Liver (tissue), 9 donors: ENCODE results near the gene POU3F3. TPM values are rescaled to one million over a fixed set of nuclear protein-coding genes. Genes with fewer than 3 reads are reported as not detected.
A peak's percentile ranks its signal among the peaks of the same experiment; 100 is the strongest.

Experiments used
- DNase-seq: peaks from one replicate; pipeline ENCODE4 v3.0.0-alpha.2; 2017; ENCODE audit warnings: low spot score
- H3K27ac ChIP-seq, 2 donors: one replicate each; pipeline ENCODE4 v1.7.0; 2013; ENCODE audit warnings: inconsistent platforms in 2 of 2, low read length in 2 of 2, control low read depth in 1 of 2, low read depth in 1 of 2, mild to moderate bottlenecking in 1 of 2
- H3K27me3 ChIP-seq, 4 donors: one replicate each; pipeline versions ENCODE4 v1.6.1 to v1.7.0; 2013; ENCODE audit warnings: low read length in 3 of 4, inconsistent platforms in 1 of 4, mild to moderate bottlenecking in 1 of 4, moderate library complexity in 1 of 4; ENCODE audit not compliant: control insufficient read depth in 4 of 4, insufficient read depth in 4 of 4
- H3K36me3 ChIP-seq, 4 donors: one replicate each; pipeline versions ENCODE4 v1.6.1 to v1.7.0; 2013; ENCODE audit warnings: low read length in 3 of 4, mild to moderate bottlenecking in 3 of 4, low read depth in 1 of 4, moderate library complexity in 1 of 4; ENCODE audit not compliant: control insufficient read depth in 4 of 4, insufficient read depth in 3 of 4
- H3K4me1 ChIP-seq, 4 donors: one replicate each; pipeline versions ENCODE4 v1.6.1 to v1.7.0; 2013; ENCODE audit warnings: low read length in 3 of 4, mild to moderate bottlenecking in 3 of 4, moderate library complexity in 1 of 4; ENCODE audit not compliant: control insufficient read depth in 4 of 4, insufficient read depth in 4 of 4
- H3K4me3 ChIP-seq, 3 donors: one replicate each; pipeline versions ENCODE4 v1.6.1 to v1.7.0; 2013; ENCODE audit warnings: low read length in 3 of 3, control low read depth in 1 of 3, low read depth in 1 of 3, mild to moderate bottlenecking in 1 of 3
- H3K9ac ChIP-seq, 2 donors: one replicate each; pipeline ENCODE4 v1.7.0; 2013; ENCODE audit warnings: low read length in 2 of 2, mild to moderate bottlenecking in 2 of 2, moderate library complexity in 2 of 2, control low read depth in 1 of 2, low read depth in 1 of 2
- H3K9me3 ChIP-seq, 4 donors: one replicate each; pipeline versions ENCODE4 v1.6.1 to v1.7.0; 2013; ENCODE audit warnings: low read length in 3 of 4; ENCODE audit not compliant: control insufficient read depth in 4 of 4
- EGR1 ChIP-seq, 2 donors: IDR thresholded peaks; 2 replicates each; pipeline ENCODE4 v1.6.1; 2016 to 2018; ENCODE audit warnings: antibody characterized with exemption in 2 of 2, low read depth in 2 of 2
- FOXA1 ChIP-seq: IDR thresholded peaks from 2 replicates; pipeline ENCODE4 v1.6.1; 2016; ENCODE audit warnings: antibody characterized with exemption
- FOXA2 ChIP-seq: IDR thresholded peaks from 2 replicates; pipeline ENCODE4 v1.6.1; 2016; ENCODE audit warnings: antibody characterized with exemption
- GABPA ChIP-seq, 2 donors: IDR thresholded peaks in 1 of 2; conservative IDR thresholded peaks in 1 of 2; 2 replicates each; pipeline ENCODE4 v1.6.1; 2016; ENCODE audit warnings: antibody characterized with exemption in 2 of 2, mild to moderate bottlenecking in 1 of 2, moderate library complexity in 1 of 2
- HNF4A ChIP-seq, 2 donors: conservative IDR thresholded peaks; 2 replicates each; pipeline ENCODE4 v1.6.1; 2016; ENCODE audit warnings: antibody characterized with exemption in 2 of 2, mild to moderate bottlenecking in 2 of 2
- HNF4G ChIP-seq: IDR thresholded peaks from 2 replicates; pipeline ENCODE4 v1.6.1; 2016; ENCODE audit warnings: antibody characterized with exemption
- JUND ChIP-seq, 2 donors: IDR thresholded peaks; 2 replicates each; pipeline ENCODE4 v1.6.1; 2016; ENCODE audit warnings: antibody characterized with exemption in 2 of 2
- MAX ChIP-seq: IDR thresholded peaks from 2 replicates; pipeline ENCODE4 v1.6.1; 2016; ENCODE audit warnings: antibody characterized with exemption
- NR2F2 ChIP-seq: IDR thresholded peaks from 2 replicates; pipeline ENCODE4 v1.6.1; 2016; ENCODE audit warnings: antibody characterized with exemption
- RAD21 ChIP-seq, 2 donors: IDR thresholded peaks; 2 replicates each; pipeline ENCODE4 v1.6.1; 2016; ENCODE audit warnings: antibody characterized with exemption in 2 of 2, mild to moderate bottlenecking in 2 of 2
- SP1 ChIP-seq: IDR thresholded peaks from 2 replicates; pipeline ENCODE4 v1.6.1; 2018; ENCODE audit warnings: antibody characterized with exemption, mild to moderate bottlenecking
- TAF1 ChIP-seq: conservative IDR thresholded peaks from 2 replicates; pipeline ENCODE4 v1.6.1; 2016; ENCODE audit warnings: antibody characterized with exemption, mild to moderate bottlenecking
- YY1 ChIP-seq: IDR thresholded peaks from 2 replicates; pipeline ENCODE4 v1.6.1; 2016; ENCODE audit warnings: antibody characterized with exemption, mild to moderate bottlenecking
- WGBS: extraction: QIAGEN DNeasy Blood & Tissue Kit; methylation state at CpG from one replicate; pipeline ENCODE4 v1.1.7; 2013; 5-methylcytosine and 5-hydroxymethylcytosine counted together
- polyA plus RNA-seq, 2 donors: library from polyadenylated mRNA; stranded (reverse) in 1 of 2; unstranded in 1 of 2; fragments of 200-250 nt in 1 of 2; fragments of >200 nt in 1 of 2; fragmentation: Nextera tagmentation in 1 of 2; extraction: Ambion mirVana in 1 of 2; gene quantifications; one replicate each; pipeline versions ENCODE4 v1.2.1 to v1.2.3, GENCODE V29; 2013 to 2015
- total RNA-seq, 2 donors: library from RNA; depleted of rRNA; stranded (reverse); fragments of >200 nt; gene quantifications; one replicate each; pipeline ENCODE4 v1.2.3, GENCODE V29; 2014
- TF ChIP-seq, protein P1 (sequence below): fragments of 150-350 bp; IDR thresholded peaks from 2 replicates; pipeline ENCODE4 v1.5.1; 2017; ENCODE audit warnings: improper control_type of control experiment, low read depth, low read length; ENCODE audit not compliant: missing input control
- TF ChIP-seq, protein P2 (sequence below): IDR thresholded peaks from 2 replicates; pipeline ENCODE4 v1.6.1; 2016; ENCODE audit warnings: antibody characterized with exemption
- TF ChIP-seq, protein P3 (sequence below): IDR thresholded peaks from 2 replicates; pipeline ENCODE4 v1.6.1; 2016; ENCODE audit warnings: antibody characterized with exemption
- donor health status: healthy.
- donor health status: healthy.
- donor health status: healthy.
- donor health status: healthy.
- donor health status: healthy.

The POU3F3 gene
- total and polyA plus RNA-seq, 4 donors = not detected

- Histone ChIP-seq H3K4me1 (peaks cover 3 to 21% (median 13%) of the 10 kb centered on the region in 4 donors), H3K4me3 (peak overlapping the region in 2 of 3 donors; percentile 18 to 61), H3K9me3 (no peaks in the 10 kb centered on the region), H3K27me3 (peaks cover 5 to 16% (median 6%) of the 10 kb centered on the region in 4 donors), H3K36me3 (no peaks in the 10 kb centered on the region), H3K9ac (no peak overlapping the region), H3K27ac (no peak overlapping the region)
- 2% methylated on average over 65 of the region's 65 CpGs for WGBS
- DNase-seq = no peak
- no peak for TF ChIP-seq EGR1 (IDR thresholded peaks at IDR 0.05; ENCODE audit: low read depth in 2 of 2)
Observed at GRCh38 chr2:104871972-104872865, 18.3 kb downstream of the POU3F3 start.

DNA sequence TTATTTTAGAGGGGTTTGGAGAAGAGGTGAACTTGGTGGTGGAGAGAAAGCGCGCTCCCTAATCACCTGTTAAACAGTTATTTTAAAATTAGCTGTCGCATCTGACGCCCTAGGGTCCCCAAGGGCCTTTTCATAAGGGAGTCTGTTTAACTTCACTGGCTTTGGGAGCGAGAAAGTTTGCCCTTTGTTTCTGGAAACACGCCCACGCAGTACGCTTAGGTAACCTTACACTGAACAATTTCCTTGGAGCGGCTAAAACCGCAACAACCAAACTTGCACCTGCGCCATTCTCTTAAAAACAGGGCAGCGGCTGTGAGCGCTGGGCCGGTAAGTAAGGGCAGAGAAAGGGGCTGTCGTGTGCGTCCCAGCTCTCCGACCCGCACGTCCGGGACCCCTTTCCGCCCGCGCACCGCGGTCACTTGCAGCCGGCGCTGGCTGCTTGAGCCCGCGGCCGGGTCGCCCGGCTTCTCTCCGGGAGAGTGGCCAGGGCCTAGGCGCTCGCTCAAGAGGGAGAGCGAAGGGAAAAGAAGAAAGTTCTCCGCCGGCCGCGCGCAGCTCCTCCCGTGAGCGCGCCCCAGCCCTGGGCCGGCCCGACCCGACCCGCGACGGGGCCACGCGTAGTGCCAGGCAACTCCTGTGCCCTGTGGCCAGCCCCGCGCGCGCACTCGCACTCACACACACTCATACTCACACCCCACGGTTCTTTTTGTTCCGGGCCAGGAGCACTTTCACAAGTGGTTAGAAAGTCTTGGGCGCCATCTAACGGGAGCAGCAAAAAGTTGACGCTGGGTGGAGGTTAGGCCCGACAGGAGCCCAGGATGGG lies 19.2 kb downstream of the POU3F3 start:
- H3K4me1 ChIP-seq = peaks cover 3 to 17% (median 12%) of the 10 kb centered on the region in 4 donors
- 1% methylated on average over 63 of the region's 63 CpGs for WGBS
- DNase-seq = peak; percentile 51
- TF ChIP-seq, protein P1, sequence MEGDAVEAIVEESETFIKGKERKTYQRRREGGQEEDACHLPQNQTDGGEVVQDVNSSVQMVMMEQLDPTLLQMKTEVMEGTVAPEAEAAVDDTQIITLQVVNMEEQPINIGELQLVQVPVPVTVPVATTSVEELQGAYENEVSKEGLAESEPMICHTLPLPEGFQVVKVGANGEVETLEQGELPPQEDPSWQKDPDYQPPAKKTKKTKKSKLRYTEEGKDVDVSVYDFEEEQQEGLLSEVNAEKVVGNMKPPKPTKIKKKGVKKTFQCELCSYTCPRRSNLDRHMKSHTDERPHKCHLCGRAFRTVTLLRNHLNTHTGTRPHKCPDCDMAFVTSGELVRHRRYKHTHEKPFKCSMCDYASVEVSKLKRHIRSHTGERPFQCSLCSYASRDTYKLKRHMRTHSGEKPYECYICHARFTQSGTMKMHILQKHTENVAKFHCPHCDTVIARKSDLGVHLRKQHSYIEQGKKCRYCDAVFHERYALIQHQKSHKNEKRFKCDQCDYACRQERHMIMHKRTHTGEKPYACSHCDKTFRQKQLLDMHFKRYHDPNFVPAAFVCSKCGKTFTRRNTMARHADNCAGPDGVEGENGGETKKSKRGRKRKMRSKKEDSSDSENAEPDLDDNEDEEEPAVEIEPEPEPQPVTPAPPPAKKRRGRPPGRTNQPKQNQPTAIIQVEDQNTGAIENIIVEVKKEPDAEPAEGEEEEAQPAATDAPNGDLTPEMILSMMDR = peak; percentile 52
- TF ChIP-seq YY1 (no peak), GABPA (IDR thresholded peaks at IDR 0.05 in 1 of 2, conservative IDR thresholded peaks at IDR 0.05 in 1 of 2) (no peak), SP1 (no peak), RAD21 (IDR thresholded peaks at IDR 0.05) (peak; percentile 74 to 81), MAX (no peak), NR2F2 (no peak), TAF1 (no peak), FOXA2 (no peak), HNF4G (no peak), HNF4A (conservative IDR thresholded peaks at IDR 0.05) (no peak), FOXA1 (no peak), EGR1 (IDR thresholded peaks at IDR 0.05; ENCODE audit: low read depth in 2 of 2) (peak; percentile 30 to 70), JUND (IDR thresholded peaks at IDR 0.05) (no peak)
- TF ChIP-seq, protein P2, sequence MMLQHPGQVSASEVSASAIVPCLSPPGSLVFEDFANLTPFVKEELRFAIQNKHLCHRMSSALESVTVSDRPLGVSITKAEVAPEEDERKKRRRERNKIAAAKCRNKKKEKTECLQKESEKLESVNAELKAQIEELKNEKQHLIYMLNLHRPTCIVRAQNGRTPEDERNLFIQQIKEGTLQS = no peak
- TF ChIP-seq, protein P3, sequence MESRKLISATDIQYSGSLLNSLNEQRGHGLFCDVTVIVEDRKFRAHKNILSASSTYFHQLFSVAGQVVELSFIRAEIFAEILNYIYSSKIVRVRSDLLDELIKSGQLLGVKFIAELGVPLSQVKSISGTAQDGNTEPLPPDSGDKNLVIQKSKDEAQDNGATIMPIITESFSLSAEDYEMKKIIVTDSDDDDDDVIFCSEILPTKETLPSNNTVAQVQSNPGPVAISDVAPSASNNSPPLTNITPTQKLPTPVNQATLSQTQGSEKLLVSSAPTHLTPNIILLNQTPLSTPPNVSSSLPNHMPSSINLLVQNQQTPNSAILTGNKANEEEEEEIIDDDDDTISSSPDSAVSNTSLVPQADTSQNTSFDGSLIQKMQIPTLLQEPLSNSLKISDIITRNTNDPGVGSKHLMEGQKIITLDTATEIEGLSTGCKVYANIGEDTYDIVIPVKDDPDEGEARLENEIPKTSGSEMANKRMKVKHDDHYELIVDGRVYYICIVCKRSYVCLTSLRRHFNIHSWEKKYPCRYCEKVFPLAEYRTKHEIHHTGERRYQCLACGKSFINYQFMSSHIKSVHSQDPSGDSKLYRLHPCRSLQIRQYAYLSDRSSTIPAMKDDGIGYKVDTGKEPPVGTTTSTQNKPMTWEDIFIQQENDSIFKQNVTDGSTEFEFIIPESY = no peak
- H3K36me3 ChIP-seq = no peaks in the 10 kb centered on the region
- no peaks in the 10 kb centered on the region for H3K9me3 ChIP-seq
- peak overlapping the region in 1 of 2 donors; percentile 25 for H3K27ac ChIP-seq
- H3K27me3 ChIP-seq = peaks cover under 1 to 13% (median 7%) of the 10 kb centered on the region in 4 donors
- H3K9ac ChIP-seq = no peak overlapping the region
- peak overlapping the region; percentile 18 to 61 (median 32) for H3K4me3 ChIP-seq
